Measurements from ENCODE around the gene MVB12B.

DNA sequence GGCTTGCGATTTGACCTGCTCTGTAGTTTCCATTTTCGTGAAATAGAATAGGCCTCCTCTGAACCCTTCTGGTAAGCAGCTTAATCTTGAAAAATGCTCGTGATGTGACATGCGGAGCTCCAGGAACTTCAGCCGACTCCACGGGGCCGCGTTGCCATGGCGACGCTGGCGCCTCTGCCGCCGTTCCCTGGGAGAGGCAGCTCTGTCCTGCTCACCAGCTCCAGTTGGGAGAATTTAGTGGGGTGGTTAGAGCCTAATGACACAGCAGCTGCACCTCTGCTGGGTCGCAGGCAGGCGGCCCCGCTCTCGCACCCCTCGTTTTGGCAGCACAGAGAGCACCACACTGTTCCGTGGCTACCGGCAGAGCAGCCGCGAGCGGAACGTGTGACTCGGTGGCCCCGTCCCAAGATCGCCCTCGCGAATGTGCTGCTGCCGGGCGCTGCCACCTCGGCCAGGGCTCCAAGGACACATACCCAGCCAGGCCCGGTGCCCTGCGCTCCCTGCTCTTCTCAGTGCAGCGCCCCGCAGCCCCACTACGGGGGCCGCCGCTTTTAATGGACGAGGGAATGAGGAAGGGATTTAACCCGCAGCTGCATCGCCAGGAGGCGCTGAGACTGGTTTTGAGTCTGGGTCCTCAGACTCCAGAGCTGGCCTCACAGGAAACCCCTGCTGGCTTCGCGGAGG is 155.9 kb downstream of the MVB12B start:
- TF ChIP-seq, protein P1, sequence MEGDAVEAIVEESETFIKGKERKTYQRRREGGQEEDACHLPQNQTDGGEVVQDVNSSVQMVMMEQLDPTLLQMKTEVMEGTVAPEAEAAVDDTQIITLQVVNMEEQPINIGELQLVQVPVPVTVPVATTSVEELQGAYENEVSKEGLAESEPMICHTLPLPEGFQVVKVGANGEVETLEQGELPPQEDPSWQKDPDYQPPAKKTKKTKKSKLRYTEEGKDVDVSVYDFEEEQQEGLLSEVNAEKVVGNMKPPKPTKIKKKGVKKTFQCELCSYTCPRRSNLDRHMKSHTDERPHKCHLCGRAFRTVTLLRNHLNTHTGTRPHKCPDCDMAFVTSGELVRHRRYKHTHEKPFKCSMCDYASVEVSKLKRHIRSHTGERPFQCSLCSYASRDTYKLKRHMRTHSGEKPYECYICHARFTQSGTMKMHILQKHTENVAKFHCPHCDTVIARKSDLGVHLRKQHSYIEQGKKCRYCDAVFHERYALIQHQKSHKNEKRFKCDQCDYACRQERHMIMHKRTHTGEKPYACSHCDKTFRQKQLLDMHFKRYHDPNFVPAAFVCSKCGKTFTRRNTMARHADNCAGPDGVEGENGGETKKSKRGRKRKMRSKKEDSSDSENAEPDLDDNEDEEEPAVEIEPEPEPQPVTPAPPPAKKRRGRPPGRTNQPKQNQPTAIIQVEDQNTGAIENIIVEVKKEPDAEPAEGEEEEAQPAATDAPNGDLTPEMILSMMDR (conservative IDR thresholded peaks at IDR 0.05; ENCODE audit: low read length): no peak
- no peak for TF ChIP-seq EZH2phosphoT487 (IDR thresholded peaks at IDR 0.05; ENCODE audit: borderline replicate concordance)

Data from Loucy (cell line).